ENCODE results near the gene CTSF.

DNA sequence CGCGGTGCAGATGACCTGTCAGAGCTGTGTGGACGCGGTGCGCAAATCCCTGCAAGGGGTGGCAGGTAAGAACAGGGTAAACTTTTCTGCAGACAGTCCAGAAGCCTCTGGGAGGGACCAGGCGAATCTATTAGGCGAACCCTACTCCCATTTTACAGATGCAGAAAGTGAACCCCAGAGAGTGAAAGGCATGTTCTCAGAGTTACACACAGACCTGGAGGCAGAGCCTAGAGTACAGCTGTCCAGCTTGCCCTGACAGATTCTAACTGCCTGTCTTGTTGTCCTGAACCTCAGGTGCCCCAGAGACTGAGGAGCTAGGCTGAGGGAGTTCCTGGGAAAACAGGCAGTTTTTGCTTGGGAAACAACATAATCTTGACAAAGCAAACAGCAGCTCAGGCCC is 25.2 kb upstream of the CTSF start:
- TF ChIP-seq, protein P1, sequence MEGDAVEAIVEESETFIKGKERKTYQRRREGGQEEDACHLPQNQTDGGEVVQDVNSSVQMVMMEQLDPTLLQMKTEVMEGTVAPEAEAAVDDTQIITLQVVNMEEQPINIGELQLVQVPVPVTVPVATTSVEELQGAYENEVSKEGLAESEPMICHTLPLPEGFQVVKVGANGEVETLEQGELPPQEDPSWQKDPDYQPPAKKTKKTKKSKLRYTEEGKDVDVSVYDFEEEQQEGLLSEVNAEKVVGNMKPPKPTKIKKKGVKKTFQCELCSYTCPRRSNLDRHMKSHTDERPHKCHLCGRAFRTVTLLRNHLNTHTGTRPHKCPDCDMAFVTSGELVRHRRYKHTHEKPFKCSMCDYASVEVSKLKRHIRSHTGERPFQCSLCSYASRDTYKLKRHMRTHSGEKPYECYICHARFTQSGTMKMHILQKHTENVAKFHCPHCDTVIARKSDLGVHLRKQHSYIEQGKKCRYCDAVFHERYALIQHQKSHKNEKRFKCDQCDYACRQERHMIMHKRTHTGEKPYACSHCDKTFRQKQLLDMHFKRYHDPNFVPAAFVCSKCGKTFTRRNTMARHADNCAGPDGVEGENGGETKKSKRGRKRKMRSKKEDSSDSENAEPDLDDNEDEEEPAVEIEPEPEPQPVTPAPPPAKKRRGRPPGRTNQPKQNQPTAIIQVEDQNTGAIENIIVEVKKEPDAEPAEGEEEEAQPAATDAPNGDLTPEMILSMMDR (IDR thresholded peaks at IDR 0.05): no peak
- no peak for TF ChIP-seq POLR2AphosphoS5 (IDR thresholded peaks at IDR 0.05)
